Measurements from ENCODE around the gene BACH2.
A peak's percentile ranks its signal among the peaks of the same experiment; 100 is the strongest.
"Not testable (repeated sequence)": the region's sequence is repeated elsewhere in the genome, so short reads cannot be mapped to it uniquely, and the experiment has no call there.

BACH2 gene

DNA sequence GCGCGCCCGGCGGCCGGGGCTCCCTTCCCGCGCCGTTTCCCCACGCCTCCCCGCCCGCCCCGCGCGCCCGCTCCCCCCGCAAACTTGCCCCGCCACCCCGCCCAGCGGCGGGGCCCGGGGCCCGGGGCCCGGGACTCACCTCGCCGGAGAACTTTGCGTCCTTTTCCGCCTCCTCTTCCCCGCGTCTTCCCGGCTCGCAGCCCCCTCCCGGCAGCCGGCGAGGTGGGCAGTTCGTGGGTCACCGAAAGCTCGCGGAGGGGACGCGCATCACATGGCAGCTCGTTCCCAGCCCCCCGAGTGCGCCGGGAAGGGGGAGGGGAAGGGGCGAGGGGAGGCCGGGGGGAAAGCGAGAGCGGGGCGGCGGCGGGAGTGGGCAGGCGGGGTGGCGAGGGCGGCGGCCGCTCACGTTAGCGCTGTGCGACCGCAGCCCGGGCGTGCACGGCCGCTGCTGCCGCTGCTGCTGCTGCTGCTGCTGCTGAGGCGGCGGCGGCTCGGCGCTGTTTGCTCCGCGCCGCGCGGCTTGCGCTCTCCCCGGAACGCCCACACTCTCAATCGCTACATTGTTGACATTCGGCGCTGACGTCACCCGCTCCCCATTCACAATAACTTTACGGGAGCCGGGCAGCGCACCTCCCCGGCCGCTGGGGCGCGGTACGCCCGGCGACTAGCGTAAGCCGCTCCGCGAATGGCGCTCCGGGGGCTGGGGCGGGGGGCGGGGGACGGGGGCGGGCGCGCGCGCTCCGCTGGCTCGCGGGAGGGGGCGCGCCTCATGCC lies at the start of gene BACH2:
Gene BACH2, minus strand, starts transcription at position 503 of the 774 bp plus-strand sequence. CDS start 287,999 bp downstream, outside the sequence.
- DNase-seq, result peak; percentile 91

DNA sequence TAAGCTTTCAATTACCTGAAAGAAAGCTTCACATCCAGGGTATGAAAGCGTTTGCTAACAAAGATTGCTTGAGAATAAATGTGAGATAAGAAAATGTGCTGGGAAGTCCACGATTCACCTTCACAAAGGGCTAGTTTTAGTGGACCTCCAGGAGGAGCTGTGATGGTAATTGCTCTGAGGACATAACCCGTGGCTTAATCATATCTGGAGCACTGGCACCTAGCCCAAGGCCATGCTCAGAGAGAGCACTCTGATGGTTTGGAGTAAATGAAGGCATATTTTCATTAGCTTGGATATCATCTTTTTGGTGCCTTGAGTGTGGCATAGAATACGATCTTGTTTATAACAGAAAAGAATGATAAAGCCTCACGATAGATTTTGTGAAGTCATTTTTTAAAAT lies 46.9 kb upstream of the BACH2 start:
- DNase-seq, result no peak

DNA sequence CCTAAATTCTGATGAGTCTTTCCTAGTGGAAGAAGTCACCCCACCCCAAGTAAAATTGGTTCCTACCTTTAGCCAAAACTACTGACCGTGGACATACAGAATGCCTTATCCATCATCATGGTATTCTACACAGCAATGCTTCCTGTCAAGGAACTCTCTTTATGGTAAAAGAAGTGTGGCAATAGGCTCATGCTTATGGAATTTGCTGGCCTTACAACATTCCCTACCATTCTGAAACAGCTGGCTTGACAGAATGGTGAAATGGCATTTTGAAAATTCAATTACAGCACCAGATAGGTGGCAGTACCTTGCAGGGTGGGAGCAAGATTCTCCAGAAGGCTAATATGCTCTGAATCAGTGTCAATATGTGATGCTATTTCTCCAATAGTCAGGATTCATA lies 41.8 kb upstream of the BACH2 start:
- DNase-seq, result no peak

DNA sequence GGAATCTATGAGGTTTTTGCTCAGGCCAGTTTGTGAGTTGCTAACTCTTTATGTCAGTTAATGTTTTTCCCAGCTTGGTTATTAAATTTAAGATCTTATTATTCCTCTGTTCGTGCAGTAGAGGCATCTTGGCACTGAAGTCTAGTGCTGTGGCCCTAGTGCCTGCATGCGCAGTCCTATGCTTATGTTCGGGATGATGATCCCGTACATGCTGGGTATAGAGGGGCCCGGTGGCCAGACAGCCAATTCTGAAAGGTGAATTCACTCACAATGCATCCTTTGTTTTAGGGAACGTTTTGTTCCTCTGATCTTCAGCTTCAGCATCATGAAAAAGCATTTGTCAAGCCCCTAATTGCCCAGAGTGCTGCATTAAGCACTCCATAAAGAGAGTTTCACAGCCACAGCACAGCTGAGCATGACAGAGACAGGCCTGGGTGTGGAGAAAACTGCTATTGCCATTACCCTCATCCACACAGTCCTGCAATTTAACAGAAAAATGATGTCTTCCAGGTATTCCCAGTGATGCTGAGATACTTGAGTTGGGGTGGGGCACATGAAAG lies 39.8 kb upstream of the BACH2 start:
- no peak for DNase-seq

DNA sequence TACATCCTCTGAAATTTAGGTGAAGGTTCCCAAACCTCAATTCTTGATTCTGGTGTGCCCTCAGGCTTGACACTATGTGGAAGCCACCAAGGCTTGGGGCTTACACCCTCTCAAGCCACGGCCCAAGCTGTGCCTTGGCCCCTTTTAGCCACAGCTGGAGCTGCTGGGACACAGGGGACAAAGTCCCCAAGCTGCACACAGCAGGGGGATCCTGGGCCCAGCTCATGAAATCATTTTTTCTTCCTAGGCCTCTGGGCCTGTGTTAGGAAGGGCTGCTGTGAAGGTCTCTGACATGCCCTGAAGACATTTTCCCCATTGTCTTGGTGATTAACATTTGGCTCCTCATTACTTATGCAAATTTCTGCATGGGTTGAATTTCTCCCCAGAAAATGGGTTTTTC lies 37.3 kb upstream of the BACH2 start:
- DNase-seq, result no peak

DNA sequence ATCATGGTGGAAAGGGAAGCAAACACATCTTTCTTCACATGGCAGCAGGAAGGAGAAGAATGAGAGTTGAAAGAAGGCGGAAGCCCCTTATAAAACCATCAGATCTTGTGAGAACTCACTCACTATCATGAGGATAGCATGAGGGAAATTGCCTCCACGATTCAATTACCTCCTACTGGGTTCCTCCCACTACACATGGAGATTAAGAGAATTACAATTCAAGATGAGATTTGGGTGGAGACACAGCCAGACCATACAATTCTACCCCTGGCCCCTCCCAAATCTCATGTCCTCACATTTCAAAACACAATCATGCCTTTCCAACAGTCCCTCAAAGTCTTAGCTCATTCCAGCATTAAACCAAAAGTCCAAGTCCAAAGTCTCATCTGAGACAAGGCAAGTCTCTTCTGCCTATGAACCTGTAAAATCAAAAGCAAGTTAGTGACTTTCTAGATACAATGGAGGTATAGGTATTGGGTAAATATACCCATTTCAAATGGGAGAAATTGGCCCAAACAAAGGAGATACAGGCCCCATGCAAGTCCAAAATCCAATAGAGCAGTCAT lies 36.4 kb upstream of the BACH2 start:
- DNase-seq, result not testable (repeated sequence)

DNA sequence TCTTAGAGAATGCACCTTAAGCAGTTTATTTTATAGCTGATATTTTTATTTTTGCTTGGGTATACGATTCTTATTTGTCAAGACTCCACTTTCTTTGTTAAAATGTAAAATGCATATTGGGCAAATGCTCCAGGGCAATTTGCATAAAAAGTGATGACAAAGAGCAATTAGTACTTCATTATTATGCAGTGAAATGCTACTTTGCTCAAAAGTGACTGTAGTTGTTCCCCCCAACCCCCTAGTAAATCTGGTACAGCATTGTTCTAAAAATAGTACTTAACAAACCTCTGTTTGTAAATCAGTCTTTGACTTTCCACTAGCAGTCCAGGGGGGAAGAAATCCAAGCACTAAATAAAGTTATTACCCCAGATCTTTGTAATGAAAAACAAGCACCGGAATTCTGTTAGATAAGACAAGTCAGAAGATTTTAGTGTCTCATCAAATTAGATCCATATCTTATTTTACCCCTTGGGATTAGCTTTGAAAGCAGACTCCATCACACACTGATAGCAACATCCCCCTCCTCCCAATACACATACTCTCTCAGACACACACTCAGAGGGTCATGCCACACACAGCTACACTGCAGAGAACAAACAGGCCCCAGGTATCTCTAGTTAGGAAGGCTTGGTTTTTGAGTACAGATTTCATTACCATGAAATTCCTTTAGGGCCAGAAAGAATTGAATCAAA lies 32.9 kb upstream of the BACH2 start:
- DNase-seq, result no peak

DNA sequence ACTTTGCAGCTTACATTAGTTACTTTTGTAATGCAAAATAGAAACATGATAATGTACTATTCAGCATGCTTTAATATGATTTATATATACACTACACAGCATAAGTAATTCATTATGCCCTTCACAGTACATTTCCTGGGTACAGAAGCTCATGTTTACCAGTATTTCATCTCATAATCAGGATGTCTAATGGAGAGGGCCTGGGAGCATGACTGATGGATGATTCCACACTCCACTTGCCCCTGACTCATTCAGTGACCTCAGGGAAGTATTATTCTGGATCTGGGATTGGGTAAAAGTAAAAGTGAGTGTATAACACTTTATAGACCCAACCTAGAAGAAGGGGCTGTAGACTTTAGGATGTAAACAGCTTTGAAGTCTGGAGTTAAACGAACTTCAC lies 31.4 kb upstream of the BACH2 start:
- no peak for DNase-seq

DNA sequence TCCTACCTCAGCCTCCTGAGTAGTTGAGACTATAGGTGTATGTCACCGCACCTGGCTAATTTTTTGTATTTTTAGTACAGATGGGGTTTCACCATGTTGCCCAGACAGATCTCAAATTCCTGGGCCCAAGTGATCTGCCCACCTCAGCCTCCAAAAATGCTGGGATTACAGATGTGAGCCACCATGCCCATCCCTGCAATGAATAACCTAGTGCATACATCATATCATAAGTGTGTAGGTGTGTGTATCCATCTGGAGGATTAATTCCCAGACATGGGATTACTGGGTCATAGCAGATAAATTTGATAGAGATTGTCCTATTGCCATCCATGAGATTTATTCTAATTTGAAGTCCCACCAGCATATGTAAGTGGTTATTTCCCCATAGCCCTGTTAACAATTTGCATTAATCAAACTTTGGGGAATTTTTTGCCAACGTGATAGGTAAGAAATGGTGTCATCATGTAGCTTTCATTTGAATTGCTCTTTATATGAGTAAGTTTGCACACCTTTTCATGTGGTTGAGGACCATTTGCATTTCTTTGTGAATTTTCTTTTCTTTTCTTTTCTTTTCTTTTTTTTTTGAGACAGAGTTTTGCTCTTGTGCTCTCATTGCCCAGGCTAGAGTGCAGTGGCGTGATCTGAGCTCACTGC lies 29.9 kb upstream of the BACH2 start:
- no peak for DNase-seq

DNA sequence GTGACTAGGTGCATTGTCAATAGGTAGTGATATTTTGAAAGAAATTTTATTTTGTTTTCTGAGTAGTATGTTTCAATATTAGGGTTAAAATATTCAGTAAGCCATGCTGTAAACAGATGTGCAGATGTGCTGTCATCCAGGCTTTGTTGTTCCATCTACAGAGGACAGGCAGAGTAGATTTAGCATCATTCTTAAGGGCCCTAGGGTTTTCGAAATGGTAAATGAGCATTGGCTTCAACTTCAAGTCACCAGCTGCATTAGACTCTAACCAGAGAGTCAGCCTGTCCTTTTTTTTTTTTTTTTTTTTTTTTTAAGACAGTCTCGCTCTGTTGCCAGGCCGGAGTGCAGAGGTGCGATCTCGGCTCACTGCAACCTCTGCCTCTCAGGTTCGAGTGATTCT lies 27.1 kb upstream of the BACH2 start:
- no peak for DNase-seq

DNA sequence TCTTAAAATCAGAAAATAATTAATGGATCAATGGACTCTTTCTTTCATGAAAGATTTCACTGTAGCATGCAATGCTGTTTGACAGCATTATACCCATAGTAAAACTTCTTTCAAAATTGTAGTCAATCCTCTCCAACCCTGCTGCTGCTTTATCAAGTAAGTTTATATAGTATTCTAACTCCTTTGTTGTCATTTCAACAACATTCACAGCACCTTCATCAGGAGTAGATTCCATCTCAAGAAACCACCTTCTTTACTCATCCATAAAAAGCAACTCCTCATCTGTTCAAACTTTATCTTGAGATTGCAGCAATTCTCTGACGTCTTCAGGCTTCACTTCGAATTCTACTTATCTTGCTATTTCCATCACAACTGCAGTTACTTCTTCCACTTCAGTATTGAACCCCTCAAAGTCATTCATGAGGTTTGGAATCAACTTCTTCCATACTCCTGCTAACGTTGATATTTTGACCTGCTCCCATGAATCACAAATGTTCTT lies 26.4 kb upstream of the BACH2 start:
- DNase-seq, result no peak

DNA sequence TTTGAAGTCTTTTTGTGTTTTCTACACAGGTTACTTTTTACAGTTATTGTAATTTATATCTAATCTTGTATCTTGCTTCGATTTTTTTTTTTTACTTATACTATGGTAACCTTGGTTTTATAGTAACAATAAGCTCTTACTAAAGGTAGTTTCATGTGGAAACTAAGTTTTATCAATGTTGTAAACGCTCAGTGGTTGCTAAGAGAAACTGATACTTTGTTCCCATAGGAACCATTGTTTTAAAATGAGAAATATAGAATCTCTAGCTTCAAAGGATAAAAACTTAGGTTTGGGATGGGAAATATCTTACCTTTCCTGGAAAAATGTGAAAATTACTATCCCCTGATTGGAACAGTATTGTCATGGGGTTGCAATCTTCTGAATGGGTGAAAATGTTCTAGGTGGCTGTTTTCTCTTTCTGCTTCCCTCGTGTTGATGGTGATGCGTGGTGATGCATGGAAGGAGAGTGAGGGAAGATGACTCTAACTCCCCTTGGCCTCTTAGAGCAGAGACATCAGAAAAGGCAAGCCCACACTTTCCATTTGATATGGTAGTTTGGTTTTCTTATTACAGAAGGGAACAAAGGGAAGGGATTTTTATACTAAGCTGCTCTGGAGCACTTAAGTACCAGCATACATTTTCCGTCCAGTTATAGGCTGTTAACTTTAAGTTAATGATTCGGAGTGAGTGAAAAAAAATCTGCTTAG lies 23.5 kb upstream of the BACH2 start:
- no peak for DNase-seq

DNA sequence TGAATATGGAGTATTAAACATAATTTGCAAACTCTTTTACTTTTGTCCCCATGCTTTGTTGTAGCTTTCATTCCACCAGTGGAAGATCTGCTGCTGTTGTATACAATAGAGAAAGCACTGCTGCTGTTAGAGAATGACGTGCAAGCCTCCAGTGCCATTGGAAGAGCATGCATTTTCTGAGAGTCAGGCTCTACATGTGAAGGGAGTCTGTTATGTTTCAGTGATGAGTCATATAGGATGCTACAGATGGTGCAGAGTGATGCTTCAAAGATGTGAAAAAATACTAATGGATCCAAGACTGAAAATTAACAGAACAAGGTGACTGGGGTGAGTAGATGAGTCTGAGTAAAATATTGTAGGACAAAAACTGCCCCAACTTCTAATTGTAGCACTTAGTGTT lies 22.4 kb upstream of the BACH2 start:
- no peak for DNase-seq

DNA sequence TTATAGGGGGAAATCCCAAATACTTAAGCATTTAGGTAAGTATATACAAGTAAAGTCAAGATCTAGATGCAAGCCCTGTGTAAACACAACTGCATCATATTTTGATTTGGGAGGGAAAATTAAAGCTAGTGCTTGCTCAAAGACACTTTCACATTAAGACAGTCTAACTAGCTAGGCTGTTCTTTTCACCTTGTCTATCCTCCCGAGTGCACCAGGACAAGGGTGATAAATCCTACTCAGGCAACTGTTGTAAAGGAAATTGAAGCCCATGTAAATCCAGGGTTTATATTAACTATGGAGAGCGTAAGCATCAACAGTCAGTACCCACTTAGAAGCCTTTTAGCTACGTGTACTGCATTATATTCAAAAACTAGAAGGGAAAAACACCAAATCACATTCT lies 19.3 kb upstream of the BACH2 start:
- DNase-seq, result no peak

DNA sequence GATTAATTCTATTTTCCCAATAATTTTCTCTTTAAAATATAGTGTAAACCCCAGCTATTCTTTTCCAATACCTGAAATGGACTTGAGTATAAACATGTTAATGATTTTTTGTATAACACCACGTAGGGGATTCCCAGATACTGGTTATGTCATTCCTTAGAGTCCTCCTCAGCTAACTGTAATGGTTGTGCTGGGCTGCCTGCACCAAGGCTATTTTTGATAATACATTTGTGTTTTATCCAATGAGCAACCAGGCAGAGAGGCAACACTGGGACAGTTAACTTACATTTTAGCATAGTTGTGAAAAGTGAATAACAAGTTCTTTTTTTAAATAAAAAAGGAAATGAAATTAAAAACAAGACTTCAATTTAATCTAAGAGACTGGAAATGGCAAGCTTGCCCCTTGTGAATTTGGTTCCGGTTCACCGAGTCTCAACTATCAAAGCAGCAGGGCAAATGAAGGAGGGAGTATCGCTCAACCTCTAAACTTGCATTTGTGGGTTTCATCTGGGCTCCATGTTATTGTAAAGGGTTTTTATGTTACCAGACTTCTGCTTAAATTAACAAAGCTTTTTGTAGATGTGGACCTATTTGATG lies 18.8 kb upstream of the BACH2 start:
- no peak for DNase-seq

DNA sequence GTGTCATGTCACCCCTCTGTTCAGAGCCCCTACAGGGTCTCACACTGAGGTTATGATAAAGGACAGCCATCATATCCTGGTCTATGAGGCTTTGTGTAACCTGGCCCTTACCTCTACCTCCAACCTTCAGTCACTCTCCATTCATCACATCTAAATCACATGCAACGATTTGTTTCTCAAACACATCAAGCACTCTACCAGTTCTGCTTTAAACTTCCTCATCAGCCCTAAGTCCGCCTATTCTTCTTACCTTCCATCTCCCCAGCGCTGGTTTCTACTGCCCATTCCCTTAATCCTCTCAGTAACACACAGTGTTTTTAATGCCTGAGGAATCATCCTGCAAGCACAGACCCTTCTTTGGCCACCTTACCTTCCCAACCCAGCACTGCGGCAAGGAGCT lies 17.9 kb upstream of the BACH2 start:
- no peak for DNase-seq

DNA sequence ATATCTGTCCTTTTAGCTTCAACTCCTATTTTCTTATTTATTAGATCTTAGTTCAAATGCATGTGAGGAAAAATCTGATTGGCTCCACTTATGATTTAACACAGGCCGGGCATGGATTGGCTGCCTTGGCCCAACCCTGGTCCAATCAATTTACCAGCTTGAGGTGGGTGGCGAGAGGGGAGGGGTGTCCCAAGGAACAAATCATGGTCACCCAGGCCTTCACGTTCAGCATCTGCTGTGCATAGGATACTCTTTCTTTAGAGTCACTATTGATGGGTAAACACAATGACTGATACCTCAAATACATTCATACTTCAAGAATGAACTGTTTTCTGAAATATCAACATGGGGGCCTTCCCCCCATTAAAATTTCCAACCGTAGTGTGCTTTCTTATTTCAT lies 14.9 kb upstream of the BACH2 start:
- no peak for DNase-seq

DNA sequence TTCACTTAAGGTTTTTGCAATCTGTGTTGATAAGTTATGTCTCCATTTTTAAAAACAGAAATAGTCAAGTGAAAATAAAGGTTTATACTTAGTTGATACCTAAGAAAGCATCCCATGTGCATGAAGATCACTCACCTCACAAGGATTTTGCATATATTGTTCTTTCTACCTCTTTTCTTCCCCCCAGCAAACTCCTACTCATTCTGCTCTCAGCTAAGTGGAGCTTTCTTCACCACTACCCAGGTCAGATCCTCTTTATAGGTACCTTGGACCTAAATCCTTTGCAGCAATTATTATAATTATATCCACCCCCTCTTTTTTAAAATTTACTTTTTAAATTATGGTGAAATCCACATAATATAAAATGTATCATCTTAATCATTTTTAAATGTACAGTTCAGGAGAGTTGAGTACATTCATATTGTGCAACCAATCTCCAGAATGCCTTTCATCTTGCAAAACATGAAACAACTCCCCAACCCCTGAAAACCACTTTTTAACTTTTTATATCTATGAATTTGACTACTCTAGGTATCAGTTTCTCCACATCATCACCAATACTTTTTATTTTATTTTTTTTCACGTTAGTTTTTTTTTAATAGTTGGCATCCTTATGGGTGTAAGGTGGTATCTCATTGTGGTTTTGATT lies 9.3 kb upstream of the BACH2 start:
- DNase-seq, result no peak

DNA sequence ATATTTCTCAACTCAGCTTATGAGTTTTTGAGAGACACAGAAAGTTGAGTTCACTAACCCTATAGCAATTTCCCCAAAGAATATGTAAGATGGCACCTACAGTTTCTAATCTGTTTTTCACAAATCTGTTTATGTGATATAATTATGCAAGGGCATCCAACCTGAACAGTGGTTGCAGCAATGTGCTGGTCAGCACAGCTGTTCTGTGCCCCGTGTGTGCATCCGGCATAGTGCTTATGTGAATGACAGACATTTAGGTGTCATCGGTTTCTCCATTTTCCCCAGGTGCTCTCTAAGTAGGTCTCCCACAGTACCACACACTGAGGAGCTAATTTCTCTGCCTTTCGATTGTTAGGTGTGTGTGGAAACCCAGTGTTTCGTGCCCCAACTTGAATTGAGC lies 7.7 kb upstream of the BACH2 start:
- DNase-seq, result no peak

DNA sequence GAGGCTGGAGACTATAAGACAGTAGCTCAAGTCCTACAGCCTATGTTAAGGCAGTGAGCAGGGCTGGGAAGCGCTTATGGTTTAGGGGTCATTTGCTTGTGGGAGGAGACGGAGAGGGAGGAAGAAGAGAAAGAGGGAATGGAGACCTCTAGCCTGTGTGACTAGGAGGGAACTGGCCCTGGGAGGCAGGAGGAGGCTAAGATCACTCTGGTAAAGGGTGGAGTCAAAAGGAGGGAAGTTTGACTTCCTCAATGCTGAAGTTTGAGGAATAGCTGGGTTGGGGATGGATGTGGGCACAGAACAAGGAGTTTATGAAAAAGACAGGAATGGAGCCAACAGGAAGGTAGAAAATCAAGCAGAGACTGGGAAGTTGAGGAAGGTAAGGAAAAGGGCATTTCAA lies 6.4 kb upstream of the BACH2 start:
- DNase-seq, result no peak

DNA sequence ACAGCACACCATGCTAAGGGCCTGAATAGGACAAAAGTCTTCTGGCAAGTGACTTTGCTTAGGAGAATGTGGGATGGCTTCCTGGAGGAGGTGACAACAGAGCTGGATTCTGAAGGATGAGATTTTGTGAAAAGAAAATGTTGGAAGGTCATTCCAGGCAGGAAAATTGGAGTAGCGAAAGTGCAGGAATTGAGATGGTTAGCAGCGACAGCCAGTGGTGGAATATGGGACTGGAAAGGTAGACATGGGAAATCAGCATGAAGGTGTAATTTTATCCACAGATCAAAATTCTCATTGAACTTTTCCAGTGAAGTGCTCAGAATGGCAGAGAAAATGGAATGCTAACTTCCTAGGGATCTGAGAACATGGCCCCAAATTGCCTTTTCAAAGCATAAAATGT lies 5.7 kb upstream of the BACH2 start:
- no peak for DNase-seq

DNA sequence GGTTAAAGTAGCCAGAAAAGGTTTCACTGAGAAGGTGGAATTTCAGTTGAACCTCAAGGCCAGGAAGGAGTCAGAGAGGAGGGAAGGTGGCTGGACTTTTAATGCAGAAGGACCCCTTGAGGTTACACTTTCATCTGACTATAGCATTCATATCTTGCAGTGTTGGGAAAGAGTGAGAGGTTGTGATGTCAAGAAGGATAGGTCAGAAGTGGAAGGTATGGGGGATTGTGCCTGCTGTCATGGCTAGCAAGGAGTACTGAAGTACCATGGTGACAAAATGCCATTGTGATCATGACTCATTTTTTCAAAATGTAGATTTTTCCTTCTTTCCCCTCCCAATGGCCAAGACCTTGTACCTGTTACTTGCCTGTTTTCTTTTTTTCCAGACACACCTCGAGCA lies 5.2 kb upstream of the BACH2 start:
- DNase-seq, result no peak
